Gastrocnemius medialis (tissue), 4 donors: Measurements from ENCODE around the gene FIBCD1. TPM values are rescaled to one million over a fixed set of nuclear protein-coding genes. Genes with fewer than 3 reads are reported as not detected.

Experiments used
- ATAC-seq, 2 donors: fragments of 150-250 bp; one replicate each; pipeline ENCODE4 v1.9.1; 2016
- DNase-seq, 2 donors: peaks; one replicate each; pipeline ENCODE4 v3.0.0-alpha.2; 2019
- H3K27ac ChIP-seq, 4 donors: fragments of 200-600 bp; sonication (generic); 1 replicate in 1 of 4; 2 replicates in 3 of 4; pipeline ENCODE4 v1.5.1; 2016 to 2018; ENCODE audit warnings: mild to moderate bottlenecking in 2 of 4, moderate library complexity in 1 of 4
- H3K27me3 ChIP-seq, 3 donors: fragments of 200-600 bp; sonication (generic) in 2 of 3; 1 replicate in 1 of 3; 2 replicates in 2 of 3; pipeline versions ENCODE4 v1.5.1 to v1.6.0; 2016 to 2019; ENCODE audit warnings: mild to moderate bottlenecking in 1 of 3, moderate library complexity in 1 of 3
- H3K36me3 ChIP-seq, 2 donors: fragments of 200-600 bp; sonication (generic) in 1 of 2; one replicate each; pipeline ENCODE4 v1.5.1; 2017 to 2018
- H3K4me1 ChIP-seq, 2 donors: fragments of 200-600 bp; sonication (generic) in 1 of 2; one replicate each; pipeline ENCODE4 v1.5.1; 2016 to 2017; ENCODE audit warnings: mild to moderate bottlenecking in 2 of 2
- H3K4me3 ChIP-seq, 4 donors: fragments of 200-600 bp; sonication (generic) in 3 of 4; 1 replicate in 1 of 4; 2 replicates in 3 of 4; pipeline ENCODE4 v1.5.1; 2016 to 2019; ENCODE audit warnings: mild to moderate bottlenecking in 2 of 4
- H3K9me3 ChIP-seq, 3 donors: fragments of 200-600 bp; sonication (generic) in 2 of 3; 1 replicate in 1 of 3; 2 replicates in 2 of 3; pipeline ENCODE4 v1.5.1; 2016 to 2019
- POLR2A ChIP-seq, 2 donors: fragments of 450-650 bp; IDR thresholded peaks; one replicate each; pipeline ENCODE4 v1.6.1; 2017; ENCODE audit warnings: antibody characterized with exemption in 2 of 2, mild to moderate bottlenecking in 2 of 2, moderate library complexity in 2 of 2
- in situ Hi-C, 4 donors: fragments of 200-750 bp; cut with MboI; loops; one replicate each; pipeline versions ENCODE4 v1.15.0 to v1.8.0; 2017; ENCODE audit warnings: low sequenced_read_pairs in 4 of 4
- intact Hi-C: fragments of 100-400 bp; cut with DNase I; formaldehyde crosslinking; loops from one replicate; pipeline ENCODE4 v1.15.1; 2023; ENCODE audit warnings: low total_unique reads
- total RNA-seq, 4 donors: library from RNA; depleted of rRNA; stranded (reverse); fragments of >200 nt; gene quantifications; one replicate each; pipeline versions ENCODE4 v1.1.0 to v1.2.3, GENCODE V29; 2016
- TF ChIP-seq, protein P1 (sequence below), 5 experiments: fragments of 450-650 bp in 3 of 5; fragments of 200-600 bp in 2 of 5; sonication (generic) in 2 of 5; IDR thresholded peaks in 4 of 5; conservative IDR thresholded peaks in 1 of 5; 1 replicate in 4 of 5; 2 replicates in 1 of 5; pipeline ENCODE4 v1.5.1; 2016 to 2019; ENCODE audit warnings: antibody characterized with exemption in 5 of 5, mild to moderate bottlenecking in 3 of 5, moderate library complexity in 3 of 5

The FIBCD1 gene
- total RNA-seq, 4 donors from 2014 or later = not detected

DNA sequence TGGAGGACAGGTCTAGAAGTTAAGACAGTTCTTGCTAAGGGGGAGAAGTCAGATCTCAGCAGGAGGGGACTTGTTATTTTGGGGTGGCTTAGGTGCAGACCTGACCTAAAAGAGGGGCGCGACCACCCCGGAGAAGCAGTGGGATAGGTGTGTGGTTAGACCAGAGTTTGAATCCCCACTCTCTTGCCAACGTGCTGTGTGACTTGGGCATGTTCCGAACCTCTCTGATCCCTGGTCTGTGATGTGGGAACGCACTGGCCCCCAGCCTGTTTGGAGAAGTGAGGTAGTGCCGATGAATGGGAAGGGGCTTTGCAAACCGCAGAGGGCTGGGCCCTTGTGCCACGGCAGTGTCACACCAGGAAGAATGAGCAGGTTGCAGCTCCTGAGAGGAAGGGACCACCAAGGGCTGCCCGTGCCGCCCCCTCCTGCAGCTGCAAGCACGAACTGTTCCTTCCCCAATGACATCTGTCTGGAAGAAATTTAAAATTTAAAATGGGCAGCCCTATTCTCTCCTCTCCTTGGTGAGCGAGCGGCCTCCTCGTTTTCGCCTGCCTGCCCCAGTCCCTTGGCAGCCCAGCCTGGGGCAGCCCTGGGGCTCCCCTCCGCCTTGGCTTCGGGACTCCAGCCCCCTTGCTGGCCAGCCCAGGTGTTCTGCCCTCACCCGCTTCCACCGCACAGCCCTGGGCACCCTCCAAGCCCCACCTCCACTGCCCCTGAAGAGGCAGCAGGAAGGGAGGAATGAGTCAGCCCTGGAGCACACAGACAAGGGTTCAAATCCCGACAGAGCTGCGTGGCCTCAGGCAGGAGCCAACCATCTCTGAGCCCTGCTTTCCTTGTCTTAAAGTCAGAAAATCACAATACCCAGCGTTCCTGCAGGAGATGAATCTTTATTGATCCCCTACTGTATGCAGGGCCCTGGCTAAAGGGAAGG lies 1.6 kb downstream of the FIBCD1 start:
- TF ChIP-seq POLR2A (IDR thresholded peaks at IDR 0.05) = no peak
- TF ChIP-seq, protein P1, sequence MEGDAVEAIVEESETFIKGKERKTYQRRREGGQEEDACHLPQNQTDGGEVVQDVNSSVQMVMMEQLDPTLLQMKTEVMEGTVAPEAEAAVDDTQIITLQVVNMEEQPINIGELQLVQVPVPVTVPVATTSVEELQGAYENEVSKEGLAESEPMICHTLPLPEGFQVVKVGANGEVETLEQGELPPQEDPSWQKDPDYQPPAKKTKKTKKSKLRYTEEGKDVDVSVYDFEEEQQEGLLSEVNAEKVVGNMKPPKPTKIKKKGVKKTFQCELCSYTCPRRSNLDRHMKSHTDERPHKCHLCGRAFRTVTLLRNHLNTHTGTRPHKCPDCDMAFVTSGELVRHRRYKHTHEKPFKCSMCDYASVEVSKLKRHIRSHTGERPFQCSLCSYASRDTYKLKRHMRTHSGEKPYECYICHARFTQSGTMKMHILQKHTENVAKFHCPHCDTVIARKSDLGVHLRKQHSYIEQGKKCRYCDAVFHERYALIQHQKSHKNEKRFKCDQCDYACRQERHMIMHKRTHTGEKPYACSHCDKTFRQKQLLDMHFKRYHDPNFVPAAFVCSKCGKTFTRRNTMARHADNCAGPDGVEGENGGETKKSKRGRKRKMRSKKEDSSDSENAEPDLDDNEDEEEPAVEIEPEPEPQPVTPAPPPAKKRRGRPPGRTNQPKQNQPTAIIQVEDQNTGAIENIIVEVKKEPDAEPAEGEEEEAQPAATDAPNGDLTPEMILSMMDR (IDR thresholded peaks at IDR 0.05 in 4 of 5, conservative IDR thresholded peaks at IDR 0.05 in 1 of 5) = no peak
- Histone ChIP-seq H3K4me3 (no peak overlapping the region), H3K4me1 (peaks cover 0 to 7% of the 10 kb centered on the region in 2 donors), H3K27ac (no peak overlapping the region), H3K36me3 (no peaks in the 10 kb centered on the region), H3K27me3 (peaks cover 81 to 89% (median 81%) of the 10 kb centered on the region in 3 donors), H3K9me3 (no peaks in the 10 kb centered on the region)
- in situ Hi-C loops = no loop called here
- DNase-seq (no peak), ATAC-seq (no peak)
- intact Hi-C loops = no loop called here

GRCh38 chr9:130936285-130937117 lies 2.5 kb downstream of the FIBCD1 start:
- ATAC-seq (no peak), DNase-seq (no peak)
- no peaks in the 10 kb centered on the region for H3K36me3 ChIP-seq
- in situ Hi-C loops = no loop called here
- intact Hi-C loops = no loop called here
- TF ChIP-seq, protein P1 (IDR thresholded peaks at IDR 0.05 in 4 of 5, conservative IDR thresholded peaks at IDR 0.05 in 1 of 5) = no peak
- no peak for TF ChIP-seq POLR2A (IDR thresholded peaks at IDR 0.05)
- H3K4me1 ChIP-seq = peaks cover 0 to 7% of the 10 kb centered on the region in 2 donors
- H3K9me3 ChIP-seq = no peaks in the 10 kb centered on the region
- no peak overlapping the region for H3K27ac ChIP-seq
- H3K27me3 ChIP-seq = peaks cover 74 to 87% (median 84%) of the 10 kb centered on the region in 3 donors
- no peak overlapping the region for H3K4me3 ChIP-seq

GRCh38 chr9:130935648-130936271 lies 3.3 kb downstream of the FIBCD1 start:
- DNase-seq (no peak), ATAC-seq (no peak)
- in situ Hi-C loops = no loop called here
- no peak overlapping the region for H3K4me3 ChIP-seq
- H3K4me1 ChIP-seq = peaks cover 0 to 7% of the 10 kb centered on the region in 2 donors
- H3K27me3 ChIP-seq = peaks cover 66 to 80% (median 79%) of the 10 kb centered on the region in 3 donors
- TF ChIP-seq POLR2A (IDR thresholded peaks at IDR 0.05) = no peak
- TF ChIP-seq, protein P1 (IDR thresholded peaks at IDR 0.05 in 4 of 5, conservative IDR thresholded peaks at IDR 0.05 in 1 of 5) = no peak
- H3K36me3 ChIP-seq = no peaks in the 10 kb centered on the region
- no peak overlapping the region for H3K27ac ChIP-seq
- no peaks in the 10 kb centered on the region for H3K9me3 ChIP-seq
- intact Hi-C loops = no loop called here

DNA sequence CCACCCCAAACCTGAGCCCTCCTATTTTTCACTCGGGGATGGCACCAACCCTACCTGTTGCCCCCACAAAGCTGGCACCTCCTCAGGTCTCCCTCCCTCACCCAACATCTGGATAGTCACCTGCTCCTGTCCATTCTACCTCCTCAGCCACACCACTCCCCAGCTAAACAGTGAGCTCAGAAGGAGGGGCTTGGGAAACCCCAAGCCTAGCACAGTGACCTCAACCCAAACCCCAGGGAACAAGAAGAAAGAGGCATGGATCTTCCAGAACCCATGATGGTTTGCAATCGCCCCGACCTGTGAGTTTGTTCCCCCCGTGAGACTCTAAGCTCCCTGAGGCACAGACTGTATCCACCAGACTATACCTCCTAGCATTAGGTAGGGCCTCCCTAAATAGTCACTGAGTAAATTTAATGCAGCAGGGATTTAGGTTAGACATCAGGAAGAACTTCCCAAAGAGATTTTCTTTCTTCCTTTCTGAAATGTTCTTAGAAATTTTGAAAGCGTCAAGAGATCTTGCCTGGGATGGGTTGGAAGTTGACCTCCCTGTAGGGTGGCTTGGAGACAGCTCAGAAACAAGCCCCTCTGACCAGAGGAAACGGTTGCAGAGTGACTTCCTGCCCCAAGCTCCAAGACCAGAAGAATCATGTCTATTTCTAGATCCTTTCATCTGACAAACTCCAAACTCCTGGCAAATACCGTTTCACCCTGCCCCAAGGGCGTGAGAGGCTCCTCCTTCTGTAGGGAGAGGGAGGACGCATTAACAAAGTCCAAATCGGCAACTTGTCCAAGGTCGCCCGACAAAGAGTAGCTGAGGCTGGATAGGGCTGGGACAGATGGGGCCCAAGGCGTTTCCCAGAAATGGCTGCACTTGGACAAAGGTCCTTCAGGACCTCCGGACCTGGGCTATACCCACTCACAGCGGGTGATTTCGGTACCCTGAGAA lies 4.1 kb downstream of the FIBCD1 start:
- peaks cover 0 to 7% of the 10 kb centered on the region in 2 donors for H3K4me1 ChIP-seq
- no peaks in the 10 kb centered on the region for H3K9me3 ChIP-seq
- DNase-seq (no peak), ATAC-seq (no peak)
- in situ Hi-C loops = no loop called here
- no peak overlapping the region for H3K4me3 ChIP-seq
- H3K36me3 ChIP-seq = no peaks in the 10 kb centered on the region
- no peak overlapping the region for H3K27ac ChIP-seq
- H3K27me3 ChIP-seq = peaks cover 58 to 72% (median 71%) of the 10 kb centered on the region in 3 donors
- intact Hi-C loops = no loop called here
- TF ChIP-seq, protein P1 (IDR thresholded peaks at IDR 0.05 in 4 of 5, conservative IDR thresholded peaks at IDR 0.05 in 1 of 5) = no peak
- no peak for TF ChIP-seq POLR2A (IDR thresholded peaks at IDR 0.05)
